HG03066 (cell line): ENCODE measurements around the gene CRACR2B.

Experiments
- ATAC-seq: cut with Tn5 transposase; IDR thresholded peaks from one replicate; pipeline ENCODE4 v1.9.1; 2021; ENCODE audit warnings: low read depth; ENCODE audit not compliant: unreplicated experiment

The CRACR2B gene

DNA sequence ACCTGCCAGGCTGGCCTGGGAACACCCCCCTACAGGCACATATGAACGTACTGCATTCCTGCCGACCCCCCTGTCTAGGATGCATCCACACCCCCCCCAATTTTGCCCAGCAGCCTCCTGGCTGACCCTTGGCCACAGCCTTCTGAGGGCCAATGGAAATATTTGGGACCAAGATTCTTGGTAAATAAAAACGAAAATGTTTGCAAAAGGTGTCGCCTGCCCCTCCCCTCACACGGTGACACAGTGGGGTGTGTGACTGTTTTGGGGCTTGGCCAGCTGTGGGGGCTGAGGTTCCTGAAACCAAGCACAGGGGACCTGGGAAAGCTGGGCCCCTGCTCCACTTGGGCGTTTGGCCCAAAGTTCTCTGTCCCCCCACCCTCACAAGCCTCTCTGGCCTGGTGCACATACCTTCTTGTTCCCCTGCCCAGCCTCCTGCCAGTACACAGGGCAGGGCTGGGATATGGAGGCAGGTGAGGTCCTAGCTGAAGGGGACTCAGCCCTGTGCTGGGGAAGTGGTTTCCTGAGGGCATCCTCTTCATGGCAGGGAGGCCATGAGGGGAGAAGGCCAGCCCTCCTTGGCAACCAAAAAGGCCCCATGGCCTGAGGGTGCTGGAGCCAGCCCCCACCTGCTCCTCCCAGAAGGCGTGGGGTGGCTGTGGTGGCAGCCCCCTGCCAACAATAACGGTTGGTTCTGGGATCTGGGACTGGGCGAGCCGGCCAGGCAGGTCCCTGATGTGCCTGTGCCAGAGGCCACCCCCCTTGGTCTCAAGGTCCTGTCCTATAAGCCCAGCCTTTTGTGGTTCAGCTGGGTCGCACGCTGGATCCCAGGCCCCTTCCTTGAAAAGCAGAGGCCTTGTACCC is 2.1 kb upstream of the CRACR2B start:
- ATAC-seq = no peak

DNA sequence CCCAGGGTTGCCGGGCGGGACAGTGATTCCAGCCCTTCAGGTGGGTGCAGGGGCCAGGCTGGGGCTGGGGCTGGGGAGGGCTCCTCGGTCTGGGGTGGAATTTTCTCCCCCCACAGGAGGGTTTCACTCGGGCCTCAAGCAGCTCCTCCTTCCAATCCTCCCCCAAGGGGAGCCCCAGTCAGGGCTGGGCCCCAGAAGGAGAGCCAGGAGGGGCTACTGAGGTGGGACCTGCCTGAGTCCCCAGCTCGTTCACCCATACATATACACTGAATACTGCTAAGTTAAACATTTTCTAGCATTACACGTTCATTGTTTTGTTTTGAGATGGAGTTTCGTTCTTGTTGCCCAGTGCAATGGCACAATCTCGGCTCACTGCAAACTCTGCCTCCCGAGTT is 1.5 kb upstream of the CRACR2B start:
- ATAC-seq = no peak

DNA sequence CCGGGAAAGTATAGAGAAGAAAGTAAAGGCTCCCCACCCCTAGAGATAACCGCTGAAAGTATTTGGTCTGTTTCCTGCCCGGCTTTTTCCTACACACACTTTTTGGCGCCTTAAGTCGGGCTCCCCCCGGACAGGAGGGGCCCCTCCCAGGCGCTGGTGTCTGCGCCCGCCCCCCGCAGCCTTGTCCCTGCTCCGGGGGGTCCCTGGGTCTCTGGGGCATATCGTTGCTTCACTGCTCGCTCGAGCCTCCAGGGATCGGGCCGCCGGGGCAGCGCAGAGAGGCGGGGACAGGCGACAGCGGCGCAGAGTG is 928 bp upstream of the CRACR2B start:
- no peak for ATAC-seq

DNA sequence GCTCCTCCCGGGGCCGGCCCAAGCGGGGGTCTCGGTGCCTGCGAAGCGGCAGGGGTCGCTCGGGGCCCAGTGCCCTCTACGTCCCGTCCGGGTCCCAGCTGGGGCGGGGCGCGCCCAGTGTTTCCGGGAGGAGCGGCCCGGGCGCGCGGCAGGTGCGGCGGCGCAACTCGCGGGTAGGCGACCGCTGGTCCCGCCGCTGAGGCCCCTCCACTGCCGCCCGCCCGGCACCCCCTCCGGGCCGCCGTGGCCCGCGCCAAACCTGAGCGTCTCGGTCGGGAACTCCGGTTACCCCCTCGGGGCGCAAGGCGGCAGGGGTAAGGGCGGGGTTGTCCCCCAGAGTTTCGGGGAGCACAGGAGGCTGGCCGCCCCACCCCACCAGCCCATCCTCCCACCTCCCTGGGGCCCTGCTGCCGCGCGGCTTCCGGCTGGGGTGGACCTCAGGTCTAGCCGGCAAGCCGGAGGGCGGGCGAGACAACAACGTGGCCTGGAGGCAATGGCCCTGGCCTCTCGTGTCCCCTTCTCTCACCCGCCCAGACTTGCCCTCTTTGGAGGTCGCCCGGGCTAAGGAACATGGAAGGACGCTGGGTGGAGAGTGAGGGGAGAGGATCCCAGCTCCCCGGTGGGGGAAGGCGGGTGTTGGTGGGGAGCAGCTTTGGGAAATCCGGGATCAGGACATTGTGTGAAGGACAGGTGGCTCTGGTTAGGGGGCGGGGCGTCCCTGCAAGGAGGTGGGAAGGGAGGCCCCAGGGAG is 398 bp upstream of the CRACR2B start:
- no peak for ATAC-seq

DNA sequence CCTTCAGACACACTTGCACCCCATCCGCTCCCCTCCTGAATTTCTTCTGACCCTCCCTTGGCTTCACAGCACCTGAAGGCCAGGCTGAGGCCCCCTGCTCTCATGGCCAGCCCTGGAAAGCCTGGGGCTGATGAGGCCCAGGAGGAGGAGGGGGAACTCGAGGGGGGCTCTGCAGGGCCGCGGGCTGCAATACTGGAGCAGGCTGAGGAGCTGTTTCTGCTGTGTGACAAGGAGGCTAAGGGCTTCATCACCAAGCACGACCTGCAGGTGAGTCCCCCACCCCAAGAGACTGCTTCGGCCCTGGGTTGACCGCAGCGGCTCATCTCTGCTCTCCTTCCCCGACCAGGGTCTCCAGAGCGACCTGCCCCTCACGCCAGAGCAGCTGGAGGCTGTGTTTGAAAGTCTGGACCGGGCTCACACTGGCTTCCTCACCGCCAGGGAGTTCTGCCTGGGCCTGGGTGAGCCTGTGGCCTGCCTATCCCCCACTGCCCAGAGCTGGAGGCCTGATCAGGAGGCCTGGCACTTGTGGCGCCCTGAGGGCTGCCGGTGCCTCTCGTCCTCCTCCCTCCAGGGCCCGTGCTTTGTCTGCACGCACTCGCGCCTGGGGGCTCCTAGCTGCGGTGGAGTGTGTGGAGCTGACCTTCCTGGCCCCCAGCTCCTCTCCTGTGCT is 922 bp downstream of the CRACR2B start:
- no peak for ATAC-seq

DNA sequence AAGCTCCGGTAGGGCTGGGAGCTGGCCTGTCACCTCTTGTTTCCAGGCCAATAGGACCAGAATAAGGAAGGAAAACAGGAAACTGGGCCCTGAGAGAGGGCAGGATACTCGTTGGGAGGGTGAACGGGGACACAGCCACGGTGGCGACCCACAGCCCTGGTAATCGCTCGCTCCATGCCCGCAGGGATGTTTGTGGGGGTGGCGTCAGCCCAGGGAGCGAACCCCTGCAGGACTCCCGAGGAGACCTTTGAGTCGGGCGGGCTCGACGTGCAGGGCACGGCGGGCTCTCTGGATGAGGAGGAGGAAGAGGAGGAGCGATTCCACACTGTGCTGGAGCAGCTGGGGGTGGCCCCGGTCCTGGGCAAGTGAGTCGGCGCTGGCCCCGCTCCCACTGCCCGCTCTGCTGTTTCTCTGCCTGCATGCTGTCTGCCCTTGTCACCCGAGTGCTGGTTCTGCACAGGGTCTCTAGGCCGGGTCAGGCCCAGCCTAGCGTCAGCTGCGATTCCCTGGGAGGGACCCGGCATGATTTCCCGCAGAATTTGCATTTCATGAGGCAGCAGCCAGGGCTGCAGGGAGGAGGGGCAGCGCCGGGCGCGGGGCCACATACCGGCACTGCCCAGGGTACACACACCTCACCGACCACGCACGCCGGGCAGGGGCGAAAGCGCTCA is 1.6 kb downstream of the CRACR2B start:
- no peak for ATAC-seq

DNA sequence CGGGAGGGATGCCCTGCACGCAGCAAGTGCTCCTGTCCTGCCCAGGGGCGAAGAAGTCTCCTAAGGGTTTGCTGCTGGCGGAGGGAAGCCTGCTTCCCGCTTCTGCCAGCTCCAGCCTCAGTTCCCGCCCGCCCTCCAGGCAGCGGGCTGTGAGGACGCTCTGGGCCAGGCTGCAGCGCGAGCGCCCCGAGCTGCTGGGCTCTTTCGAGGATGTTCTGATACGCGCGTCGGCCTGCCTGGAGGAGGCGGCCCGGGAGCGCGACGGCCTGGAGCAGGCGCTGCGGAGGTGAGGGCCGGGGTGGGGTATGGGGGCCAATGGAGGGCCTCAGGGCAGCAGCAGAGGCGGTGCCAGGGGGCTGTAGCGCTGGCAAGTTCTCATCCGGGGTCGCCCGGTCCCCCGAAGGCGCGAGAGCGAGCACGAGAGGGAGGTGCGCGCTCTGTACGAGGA is 2.2 kb downstream of the CRACR2B start:
- ATAC-seq = no peak

DNA sequence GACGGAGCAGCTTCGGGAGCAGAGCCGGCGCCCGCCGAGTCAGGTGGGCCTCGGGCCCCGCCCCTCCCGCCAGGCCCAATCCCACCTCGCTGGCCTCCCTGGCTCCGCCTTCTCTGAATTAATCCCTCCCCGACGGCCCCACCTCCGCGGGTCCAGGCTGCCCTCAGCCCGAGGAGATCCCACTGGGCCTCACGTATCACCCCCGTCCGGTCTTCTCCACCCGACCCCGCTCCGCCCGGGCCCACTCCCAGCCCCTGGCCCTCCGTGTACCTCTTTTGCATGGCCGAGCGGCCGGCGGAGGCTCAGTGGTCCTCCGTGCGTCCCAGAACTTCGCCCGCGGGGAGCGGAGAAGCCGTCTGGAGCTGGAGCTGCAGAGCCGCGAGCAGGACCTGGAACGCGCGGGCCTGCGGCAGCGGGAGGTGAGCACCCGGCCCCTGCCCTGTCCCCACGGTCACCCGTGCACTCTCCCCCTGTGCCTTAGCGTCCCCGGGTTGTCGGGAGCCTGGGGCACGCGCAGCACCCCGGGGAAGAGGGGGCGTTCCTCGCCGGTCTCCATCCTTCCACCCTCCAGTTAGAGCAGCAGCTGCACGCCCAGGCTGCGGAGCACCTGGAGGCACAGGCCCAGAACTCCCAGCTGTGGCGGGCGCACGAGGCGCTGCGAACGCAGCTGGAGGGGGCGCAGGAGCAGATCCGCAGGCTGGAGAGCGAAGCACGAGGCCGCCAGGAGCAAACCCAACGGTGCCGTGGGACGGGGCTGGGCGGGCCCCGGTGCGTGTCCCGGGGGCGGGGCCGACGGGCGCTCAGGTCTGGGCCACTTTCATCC is 2.8 kb downstream of the CRACR2B start:
- ATAC-seq = peak; percentile 24

DNA sequence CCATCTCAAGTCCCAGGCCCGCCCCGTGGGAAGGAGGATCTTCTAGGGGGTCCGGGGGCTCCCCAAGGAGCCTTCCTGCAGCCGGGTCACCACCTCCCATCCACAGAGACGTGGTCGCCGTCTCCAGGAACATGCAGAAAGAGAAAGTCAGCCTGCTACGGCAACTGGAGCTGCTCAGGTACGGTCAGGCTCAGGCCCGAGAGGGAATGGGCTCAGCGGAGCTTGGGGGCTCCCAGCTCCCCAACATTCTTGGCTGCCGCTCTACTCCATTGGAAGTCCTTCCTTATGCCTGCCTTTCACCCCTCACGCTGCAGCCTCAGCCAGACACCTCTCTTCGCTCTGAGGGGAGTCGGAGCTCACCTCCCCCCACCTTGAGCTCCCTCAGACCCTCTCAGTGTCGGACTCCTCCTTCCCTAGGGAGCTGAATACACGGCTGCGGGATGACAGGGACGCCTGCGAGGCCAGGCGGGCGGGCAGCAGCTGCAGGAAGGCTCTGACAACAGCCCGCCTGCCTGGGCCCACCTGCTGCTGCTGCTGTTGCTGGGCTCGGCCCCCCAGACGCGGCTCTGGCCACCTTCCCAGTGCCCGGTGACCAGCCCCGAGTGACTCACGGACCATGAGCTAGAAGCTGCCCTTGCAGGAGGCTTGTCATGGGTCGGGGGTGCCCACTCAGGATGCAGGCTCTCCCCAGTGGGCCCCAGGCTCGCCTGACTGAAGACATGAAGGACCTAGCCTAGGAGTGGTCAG is 3.6 kb downstream of the CRACR2B start:
- ATAC-seq = no peak

DNA sequence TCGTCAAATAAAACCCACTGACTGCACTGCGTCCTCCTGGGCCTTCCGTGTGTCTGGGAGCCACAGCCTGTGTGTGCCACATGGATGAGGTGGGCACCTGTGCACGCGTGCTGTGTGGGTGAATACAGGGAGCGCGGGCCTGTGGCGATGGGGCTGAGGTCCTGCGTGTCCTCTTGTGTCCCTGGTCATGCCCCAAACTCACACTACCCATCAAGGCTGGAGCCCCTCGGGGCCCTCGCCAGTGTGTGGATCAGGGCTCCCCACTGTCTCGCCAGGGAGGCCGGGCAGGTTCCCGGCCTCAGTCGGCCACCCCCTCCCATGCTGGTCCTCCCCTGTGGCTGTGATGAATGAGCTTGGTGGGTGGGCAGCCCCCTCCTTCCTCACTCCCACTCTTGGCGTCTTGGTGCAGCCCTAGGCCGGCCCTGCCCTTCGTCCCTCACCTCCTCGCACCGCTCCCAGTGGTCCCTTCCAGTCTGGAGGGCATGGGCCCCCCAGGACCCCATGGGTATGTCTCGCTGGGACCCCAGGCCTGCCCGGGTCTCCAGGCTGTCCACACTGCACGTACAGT is 4.3 kb downstream of the CRACR2B start:
- no peak for ATAC-seq

DNA sequence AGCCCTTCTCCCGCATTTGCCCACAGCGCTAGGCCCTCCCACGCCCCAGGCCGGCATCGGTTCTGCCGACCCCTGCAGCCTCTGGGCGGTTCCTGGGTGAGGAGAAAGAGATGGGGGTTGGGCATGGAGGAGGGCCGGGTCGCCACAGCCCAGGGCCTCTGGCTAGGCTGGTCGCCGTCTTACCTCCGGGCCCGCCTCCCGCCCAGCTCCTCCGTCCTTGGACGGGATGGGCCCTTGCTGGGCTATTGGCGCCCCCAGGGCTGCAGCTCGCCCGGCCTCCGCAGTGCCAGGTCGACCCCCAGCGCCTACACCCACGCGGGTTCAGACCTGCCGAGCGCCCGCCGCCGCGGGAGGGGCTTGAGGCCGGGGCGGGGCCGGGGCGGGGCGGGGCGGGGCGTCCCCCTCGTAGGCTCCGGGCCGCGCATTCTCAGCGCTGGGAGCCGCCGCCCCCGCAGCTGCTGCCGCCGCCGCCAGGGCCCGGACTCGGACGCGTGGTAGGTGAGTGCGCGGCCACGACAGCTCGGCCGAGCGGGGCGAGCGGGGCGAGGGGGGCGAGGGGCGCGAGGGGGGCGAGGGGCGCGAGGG is 4.9 kb downstream of the CRACR2B start, which contains the start of gene CD151:
Gene CD151 (plus strand): TSS at position 424 of the 585 bp plus-strand sequence. CDS start 3,118 bp downstream, outside the sequence.
- ATAC-seq = no peak

DNA sequence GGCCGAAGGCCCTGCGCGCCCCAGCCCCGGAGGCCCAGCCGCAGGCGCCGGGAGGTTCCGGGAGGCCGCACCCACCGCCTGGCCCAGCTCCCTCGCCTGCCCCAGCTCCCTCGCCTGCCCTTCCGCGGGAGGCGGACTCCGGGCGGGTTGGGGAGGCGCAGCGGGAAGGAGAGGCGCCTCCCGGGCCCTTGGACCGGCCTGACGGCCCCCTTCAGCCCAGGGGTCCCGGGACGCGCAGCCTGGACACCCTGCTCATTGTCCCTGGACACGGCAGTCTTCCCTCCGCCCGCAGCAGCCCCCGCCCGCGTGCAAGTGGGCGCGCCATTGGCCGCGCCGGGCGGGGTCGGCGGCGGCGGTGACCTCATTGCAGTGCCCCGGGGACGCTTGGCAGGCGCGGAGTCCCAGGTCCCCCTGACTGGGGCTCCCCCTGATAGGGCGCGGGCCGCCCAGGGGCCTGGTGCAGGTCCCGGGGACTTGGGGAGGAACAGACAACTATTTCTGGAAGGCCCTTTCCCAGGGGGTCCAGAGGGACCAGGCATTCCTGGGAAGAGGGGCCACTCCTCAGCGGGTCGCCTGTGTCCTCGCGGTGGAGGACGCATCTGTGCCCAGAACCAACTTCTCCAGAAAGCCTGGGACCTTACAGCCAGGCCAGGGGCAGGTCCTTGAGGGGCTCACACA is 5.5 kb downstream of the CRACR2B start:
- no peak for ATAC-seq

DNA sequence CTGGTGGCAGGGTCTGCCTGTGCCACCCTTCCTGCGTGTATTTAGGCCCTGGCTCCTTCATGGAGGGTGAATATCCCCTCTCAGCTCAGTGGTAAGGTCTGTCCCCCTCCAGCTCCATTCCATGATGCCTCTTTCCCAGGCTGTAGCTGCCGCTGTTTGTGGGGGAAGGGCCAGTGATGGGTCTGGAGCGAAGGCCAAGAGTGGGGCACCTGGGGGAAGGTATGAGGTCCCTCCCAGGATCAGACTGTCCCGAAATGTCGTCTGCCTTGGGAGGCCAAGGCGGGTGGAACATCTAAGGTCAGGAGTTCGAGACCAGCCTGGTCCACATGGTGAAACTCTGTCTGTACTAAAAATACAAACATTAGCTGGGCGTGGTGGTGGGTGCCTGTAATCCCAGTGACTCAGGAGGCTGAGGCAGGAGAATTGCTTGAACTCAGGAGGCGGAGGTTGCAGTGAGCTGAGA is 6.2 kb downstream of the CRACR2B start:
- no peak for ATAC-seq

DNA sequence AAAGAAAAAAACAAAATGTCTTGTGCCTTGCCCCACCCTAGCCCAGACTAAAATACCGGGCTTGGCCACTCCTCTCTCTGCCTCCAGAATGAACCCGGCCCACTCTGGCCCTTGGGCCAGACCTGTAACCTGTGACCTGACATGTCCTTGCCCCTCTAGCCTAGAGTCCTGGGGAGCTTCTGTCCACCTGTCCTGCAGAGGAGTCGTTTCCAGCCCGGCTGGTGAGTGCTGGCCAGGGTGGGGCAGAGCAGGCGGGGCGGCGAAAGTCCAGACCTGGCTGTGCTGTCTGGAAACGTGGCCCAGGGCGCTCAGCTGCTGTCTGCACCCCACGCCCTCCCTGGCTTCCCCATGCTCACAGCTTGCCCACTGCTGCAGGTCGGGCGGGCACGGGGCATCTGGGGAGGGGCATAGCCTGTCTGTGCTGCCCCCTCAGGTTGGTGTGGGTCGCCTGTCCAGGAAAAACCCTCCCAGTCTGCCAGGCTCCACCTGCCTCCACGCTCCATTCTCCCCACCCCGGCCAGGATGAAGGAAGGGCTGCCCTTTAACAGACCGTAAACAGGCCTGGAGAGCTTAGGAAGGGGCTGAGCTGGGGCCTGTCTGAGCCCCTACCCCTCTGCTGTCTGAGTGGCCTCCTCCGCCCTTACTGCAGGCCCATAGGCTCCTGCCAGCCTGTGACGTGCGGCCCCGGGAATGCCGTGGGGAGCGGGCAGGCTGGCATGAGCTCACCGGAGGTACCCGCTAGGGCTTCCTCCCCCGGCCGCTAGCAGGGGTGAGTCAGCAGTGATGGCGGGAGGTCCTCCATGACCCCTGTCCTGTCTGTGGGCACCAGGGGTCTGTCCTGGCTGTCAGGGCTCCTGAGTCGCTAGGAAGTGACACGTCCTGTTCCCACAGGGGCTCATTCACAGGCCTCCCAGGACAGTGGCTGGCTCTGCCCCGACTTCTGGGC is 6.9 kb downstream of the CRACR2B start:
- ATAC-seq = no peak

DNA sequence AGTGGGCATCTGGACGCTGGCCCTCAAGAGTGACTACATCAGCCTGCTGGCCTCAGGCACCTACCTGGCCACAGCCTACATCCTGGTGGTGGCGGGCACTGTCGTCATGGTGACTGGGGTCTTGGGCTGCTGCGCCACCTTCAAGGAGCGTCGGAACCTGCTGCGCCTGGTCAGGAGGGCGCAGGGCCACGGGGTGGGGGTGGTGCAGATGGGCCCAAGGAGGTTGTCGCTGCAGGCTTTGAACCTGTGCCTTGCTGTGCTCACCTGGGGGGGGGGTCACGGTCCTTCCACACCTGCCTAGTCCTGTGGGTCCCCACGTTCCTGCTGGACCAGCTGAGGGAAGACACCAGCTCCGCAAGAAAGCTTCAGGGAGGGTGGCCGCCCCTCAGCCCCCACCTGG is 8.6 kb downstream of the CRACR2B start:
- ATAC-seq = no peak

DNA sequence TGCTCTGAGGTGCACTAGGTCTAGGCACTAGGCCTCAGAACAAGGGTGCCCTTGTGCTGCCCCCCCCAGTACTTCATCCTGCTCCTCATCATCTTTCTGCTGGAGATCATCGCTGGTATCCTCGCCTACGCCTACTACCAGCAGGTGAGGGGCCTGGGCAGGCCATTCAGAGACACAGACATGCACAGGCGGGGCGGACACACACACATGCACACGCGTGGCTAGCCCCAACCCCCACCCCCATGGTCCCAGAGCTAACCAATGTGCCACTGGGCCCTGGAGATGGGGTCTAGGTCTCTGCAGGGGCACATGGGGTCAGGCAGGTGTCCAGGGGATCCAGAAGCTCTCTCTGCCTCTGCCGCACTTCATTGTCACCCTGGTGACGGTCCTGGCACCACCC is 9.0 kb downstream of the CRACR2B start:
- no peak for ATAC-seq
